ENCODE results near the gene TMEM107. TPM values are rescaled to one million over a fixed set of nuclear protein-coding genes. Genes with fewer than 3 reads are reported as not detected.

The TMEM107 gene
- total RNA-seq, 1 experiment from 2014 or later: 12.3 TPM

GRCh38 chr17:8151641-8152111, 24.5 kb downstream of the TMEM107 start:
- no peak for DNase-seq (ENCODE audit: low read depth)

GRCh38 chr17:8151120-8151640, 25.0 kb downstream of the TMEM107 start:
- DNase-seq (ENCODE audit: low read depth): peak; percentile 79

- DNase-seq (ENCODE audit: low read depth): no peak
Measured at GRCh38 chr17:8150194-8151119, 25.7 kb downstream of the TMEM107 start.

DNA sequence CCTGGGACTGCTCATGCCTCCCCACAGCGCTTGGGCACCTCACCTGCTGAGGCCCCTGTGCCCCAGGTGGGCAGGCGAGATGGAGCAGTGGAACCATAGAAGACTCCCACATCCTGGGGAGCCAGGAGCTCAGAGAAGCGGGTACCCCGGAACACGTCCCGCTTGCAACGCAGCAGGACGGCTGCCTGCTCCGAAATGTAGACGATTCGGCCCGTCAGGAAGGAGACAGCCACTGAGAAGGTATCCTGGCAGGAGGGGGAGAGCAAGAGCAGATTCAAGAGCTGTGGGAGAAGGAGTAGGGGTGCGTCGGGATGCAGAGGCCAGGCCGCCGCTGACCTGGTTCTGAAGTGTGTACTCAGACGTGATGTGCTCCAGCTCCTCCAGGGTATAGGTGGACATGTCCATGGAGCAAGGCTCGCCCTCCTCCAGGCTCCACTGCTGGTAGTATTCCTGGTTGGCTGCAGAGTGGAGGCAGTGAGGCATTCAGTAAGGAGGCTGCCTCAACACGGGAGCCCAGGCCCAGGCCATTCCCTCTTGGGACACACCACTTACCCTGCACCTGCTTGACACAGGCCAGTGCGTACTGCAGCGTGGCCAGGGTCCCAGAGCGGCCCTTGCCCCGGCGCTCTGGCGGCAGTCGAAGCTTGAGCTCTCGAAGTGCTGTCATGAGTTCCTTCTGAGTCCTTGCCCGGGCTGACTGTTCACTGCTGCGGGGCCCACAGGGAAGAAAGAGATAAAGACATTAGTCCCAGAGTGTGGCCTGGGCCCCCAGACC, 26.6 kb downstream of the TMEM107 start:
- DNase-seq (ENCODE audit: low read depth): no peak

- DNase-seq (ENCODE audit: low read depth): no peak
Measured at GRCh38 chr17:8148560-8148959, 27.6 kb downstream of the TMEM107 start.

DNA sequence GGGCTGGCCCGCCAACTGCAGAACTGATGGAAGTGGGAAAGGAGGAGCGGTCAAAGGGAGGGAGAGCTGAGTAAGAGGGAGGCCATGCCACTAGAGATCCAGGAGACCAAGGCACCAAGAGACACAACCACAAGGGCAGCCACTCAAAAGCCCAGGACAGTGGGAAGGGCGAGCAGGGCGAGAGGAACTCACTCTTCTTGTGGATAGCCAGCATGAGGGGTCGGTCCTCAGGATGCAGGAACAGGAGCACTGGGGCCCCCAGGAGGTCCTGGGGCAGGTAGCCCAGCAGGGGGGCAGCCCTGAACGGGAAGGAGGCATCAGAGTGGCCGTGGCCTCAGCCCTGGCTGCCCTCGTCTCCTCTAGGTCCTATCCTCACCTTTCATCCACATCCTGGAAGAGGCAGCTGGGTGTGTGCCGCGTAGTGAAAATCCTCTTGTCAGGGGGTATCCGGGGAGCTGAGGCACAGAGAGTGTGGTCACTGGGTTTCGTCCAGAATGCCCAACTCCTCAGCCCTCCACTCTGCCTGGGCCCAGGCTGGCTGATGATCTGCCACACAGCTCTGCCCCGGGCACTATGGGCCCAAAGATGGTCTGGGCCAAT, 28.3 kb downstream of the TMEM107 start:
- no peak for DNase-seq (ENCODE audit: low read depth)

DNA sequence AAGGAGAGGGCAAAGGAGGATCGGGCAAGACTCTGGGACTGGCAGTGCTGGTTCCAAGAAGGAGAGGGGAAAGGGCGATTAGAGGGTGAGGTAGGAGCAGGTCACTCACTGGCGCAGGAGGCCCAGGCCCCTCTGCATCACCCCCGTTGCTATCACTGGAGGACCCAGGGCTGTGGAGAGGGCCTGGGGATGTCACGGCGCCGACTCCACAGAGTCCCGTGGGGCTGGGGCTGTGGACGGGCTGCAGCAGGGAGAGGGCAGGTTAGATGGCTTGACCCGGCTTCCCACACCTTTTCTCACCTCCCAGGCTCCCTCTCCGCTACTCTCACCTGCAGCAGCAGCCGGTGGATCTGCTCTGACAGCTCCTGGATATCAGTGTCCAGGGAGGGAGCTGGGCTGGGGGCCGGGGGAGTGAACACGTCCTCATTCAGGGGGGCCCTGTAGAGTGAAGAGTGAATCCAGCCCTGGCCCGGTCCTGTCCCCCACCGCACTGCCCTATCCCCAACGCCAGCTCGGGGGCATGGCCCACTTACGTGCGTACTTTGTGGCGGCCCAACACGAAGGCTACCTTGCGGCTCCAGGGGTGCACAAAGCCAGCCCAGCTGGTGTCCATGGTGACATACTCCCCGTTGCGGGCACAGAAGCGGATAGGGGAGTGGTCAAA, 28.9 kb downstream of the TMEM107 start:
- no peak for DNase-seq (ENCODE audit: low read depth)

DNA sequence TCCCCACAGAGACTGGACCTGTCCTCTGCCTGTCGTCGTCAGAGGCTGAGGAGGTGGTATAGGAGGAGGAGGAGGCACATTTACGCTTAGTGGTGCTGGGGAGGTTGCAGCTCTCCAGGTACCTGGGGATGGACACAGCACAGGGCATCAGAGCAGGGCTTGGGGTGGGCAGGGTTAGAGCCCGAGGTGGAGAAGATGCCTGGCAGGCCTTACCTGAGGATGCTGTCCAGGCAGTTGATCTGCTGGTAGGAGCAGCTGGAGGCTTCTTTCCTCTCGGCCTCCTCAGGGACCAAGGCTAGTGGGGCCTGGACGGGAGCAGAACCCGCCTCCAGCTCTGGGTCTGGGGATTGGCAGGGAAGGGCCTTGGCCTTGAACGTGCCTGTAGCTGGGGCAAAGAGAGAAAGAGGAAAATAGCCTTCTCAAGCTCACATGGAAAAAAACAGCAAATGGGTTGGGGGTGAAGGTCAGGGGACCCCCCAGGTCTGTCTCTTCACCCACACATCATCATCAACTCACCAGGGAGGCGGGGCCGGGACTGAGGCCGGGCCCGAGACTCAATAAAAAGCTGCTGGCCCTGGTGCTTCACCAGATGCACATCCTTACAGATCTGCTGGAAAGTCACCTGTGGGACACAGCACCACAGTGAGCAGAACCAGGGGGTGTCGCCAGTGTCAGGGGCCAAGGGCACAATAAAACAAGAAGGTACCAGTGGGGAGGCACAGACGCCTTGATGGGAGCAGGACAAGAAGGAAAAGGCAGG, 29.6 kb downstream of the TMEM107 start:
- no peak for DNase-seq (ENCODE audit: low read depth)

GRCh38 chr17:8145811-8146210, 30.4 kb downstream of the TMEM107 start:
- DNase-seq (ENCODE audit: low read depth): no peak

- no peak for DNase-seq (ENCODE audit: low read depth)
Measured at GRCh38 chr17:8144401-8145231, 31.6 kb downstream of the TMEM107 start.

DNA sequence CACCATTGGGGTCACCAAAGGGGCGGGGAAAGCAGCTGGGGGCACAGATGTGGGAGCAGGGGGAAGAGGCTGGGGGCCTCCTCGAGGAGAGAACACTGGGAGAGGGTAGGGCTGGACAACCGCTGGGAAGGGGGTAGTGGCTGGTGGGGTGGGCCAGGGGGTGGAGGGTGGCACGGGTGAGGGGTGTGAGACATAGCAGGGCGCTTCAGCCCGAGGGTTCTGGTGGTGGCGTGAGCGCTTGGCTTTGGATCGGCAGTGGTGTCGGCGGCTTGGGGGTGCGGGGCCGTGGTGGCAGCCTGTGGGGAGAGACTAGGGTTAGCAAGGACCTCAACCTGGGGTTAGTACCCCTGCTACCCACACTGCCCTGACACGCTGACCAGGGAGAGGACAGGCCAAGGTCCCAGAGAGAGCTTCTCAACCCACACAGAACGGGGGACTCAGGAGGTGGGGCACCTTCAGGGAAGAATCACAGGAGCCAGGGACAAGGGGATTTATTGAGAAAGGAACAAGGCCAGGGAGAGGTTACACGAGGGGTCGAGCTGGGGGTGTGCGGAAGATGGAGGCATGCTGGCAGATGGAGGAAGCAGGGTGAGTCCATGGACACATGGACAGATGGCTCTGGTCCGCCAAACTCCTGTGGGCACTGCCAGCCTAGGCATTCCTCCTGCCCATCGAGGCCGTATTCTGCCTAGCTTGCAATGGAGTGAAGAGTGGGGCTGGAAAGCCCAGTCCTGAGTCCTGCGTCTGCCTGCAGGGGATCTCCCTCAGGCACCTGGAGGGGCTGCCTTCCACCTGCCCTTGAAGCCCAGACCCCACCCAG, 32.4 kb downstream of the TMEM107 start:
- DNase-seq (ENCODE audit: low read depth): no peak

DNA sequence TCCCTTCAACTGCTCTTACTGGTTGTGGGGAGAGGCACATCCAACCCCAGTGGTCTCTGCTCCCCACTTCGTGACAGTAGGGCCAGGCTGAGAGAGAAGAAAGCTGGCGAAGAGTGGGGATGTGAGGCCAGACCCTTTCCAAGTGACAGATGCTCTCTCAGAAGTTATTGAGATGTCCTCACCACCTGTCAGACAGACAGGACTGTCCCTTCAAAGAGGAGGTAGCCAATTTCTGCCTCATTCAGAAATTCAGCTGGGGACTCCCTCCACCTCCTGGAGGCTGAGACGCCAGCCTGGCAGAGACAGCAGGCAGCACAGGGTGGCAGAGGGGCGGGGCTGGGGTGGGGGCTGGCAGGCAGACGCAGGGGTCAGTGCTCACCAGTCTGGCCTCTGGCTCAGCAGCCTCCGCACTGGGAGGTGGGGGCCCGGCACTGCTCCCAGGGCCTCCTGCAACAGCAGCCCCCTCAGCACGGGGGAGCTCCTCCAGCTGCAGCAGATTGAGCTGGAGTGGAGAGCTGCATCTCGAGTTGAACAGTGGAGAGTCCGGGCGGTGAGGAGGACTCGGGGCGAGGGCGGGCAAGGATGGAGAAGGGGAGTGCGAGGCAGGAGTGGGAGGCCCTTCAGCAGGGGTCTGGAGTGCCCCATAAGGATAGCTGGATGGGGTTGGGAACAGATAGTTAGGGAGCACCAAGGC, 33.1 kb downstream of the TMEM107 start:
- no peak for DNase-seq (ENCODE audit: low read depth)

DNA sequence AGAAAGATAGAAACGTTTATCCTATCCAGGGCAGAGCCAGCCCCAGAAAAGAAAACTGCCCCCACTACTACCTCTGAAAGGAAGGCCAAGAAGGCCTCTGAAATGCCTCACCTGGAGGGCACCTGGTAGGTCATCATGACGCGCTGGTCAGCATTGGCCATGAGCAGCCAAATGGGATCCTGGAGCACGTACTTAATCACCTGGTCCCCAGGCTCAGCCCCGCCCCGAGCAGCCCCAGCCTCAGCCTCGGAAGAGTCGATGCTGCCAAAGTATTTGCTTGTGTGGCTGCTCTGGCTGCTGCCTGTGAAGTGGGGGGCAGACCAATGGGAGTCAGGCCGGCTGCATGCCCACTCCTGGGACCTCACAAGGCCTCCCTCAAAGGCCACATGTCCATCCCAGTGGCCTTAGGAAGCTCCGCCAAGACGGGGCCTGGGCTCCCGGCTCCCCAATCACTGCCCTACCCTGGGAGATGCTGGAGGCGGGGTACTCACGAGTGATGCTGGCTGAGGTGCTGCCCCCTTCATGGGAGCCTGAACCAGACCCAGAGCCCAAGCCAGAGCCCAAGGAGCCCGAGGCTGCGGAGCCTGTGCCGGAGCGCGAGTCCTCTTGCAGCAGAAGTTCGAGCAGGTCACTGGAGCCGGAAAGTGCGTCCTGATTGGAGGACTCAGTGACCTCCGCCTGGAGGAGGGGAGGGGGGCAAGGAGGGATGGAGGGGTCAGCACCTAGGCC, 33.9 kb downstream of the TMEM107 start:
- DNase-seq (ENCODE audit: low read depth): no peak

- no peak for DNase-seq (ENCODE audit: low read depth)
Measured at GRCh38 chr17:8141741-8142140, 34.4 kb downstream of the TMEM107 start.

GRCh38 chr17:8141045-8141444, 35.1 kb downstream of the TMEM107 start:
- no peak for DNase-seq (ENCODE audit: low read depth)

DNA sequence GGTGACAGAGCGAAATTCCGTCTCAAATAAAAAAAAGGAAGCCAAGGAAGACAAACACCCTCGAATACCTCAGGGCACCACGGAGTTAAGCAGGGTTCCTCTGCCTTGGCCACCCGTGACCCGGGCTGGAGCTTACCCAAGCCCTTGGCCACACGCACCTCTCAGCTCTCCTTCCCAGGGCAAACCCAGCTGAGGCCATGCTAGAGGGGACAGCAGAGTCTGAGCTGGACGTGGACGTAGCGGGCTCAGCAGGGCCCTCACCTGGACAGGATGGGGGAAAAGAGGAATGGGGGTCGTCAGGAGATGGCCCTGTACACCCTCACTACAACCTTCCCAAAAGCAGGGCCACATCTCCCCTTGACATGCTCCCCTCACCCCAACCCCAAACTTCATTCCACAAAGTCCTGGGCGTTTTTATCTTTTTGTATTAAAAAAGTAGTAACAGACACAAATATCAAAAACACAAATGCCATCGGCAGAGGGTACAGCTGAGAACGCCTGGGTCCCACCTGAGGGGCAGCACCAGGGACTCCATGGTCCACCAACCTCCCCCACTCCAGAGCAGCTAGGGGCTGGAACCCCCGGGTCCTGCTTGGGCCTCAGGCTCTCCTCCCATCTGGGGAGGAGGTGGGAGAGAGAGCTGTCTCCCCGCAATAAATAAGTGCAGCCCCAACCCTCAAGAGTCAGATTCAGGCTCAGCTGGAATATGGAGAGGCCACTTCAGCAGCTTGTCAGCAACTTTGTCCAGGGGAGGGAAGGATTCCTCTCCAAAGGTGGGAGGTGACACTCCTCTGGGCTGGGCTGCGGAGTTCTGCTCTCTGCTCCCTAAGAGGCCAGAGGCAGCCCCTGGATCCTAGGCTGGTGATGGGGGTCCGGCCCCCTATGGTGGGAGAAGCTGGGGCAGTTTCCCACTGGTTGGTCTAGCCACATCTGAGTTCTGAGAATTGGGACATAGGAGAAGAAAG, 35.8 kb downstream of the TMEM107 start:
- no peak for DNase-seq (ENCODE audit: low read depth)

Measured in HT1080 (cell line).